Calu3 (cell line): ENCODE data around the gene REELD1. TPM values are rescaled to one million over a fixed set of nuclear protein-coding genes. Genes with fewer than 3 reads are reported as not detected.

ENCODE experiments used
- BruUV-seq: library from RNA; stranded (reverse); fragments of 400-500 nt; replicated peaks from 2 replicates; lab custom pipeline; 2021; lab: Mats Ljungman, UMichigan
- CTCF ChIA-PET: fragments of 300-600 bp; sonication (Branson Sonifier 250); formaldehyde crosslinking; loops from one replicate; lab custom pipeline; 2022; ENCODE audit warnings: antibody characterized with exemption; lab: Charles Lee
- DNase-seq: peaks from one replicate; pipeline ENCODE4 v3.0.0; 2022
- H3K27ac Mint-ChIP-seq: one replicate; pipeline ENCODE4 v1.8.0; 2022; ENCODE audit warnings: mixed read lengths; ENCODE audit not compliant: unreplicated experiment
- H3K27me3 Mint-ChIP-seq: one replicate; pipeline ENCODE4 v1.8.0; 2022; ENCODE audit warnings: mixed read lengths; ENCODE audit not compliant: unreplicated experiment
- H3K36me3 Mint-ChIP-seq: one replicate; pipeline ENCODE4 v1.8.0; 2022; ENCODE audit warnings: mild to moderate bottlenecking, moderate library complexity, mixed read lengths; ENCODE audit not compliant: insufficient read depth, unreplicated experiment
- H3K4me1 Mint-ChIP-seq: one replicate; pipeline ENCODE4 v1.8.0; 2022; ENCODE audit warnings: mild to moderate bottlenecking, low read depth, mixed read lengths; ENCODE audit not compliant: unreplicated experiment
- H3K4me3 Mint-ChIP-seq: one replicate; pipeline ENCODE4 v1.8.0; 2022; ENCODE audit warnings: mild to moderate bottlenecking, low read depth, moderate library complexity, mixed read lengths; ENCODE audit not compliant: unreplicated experiment
- H3K9me3 Mint-ChIP-seq: one replicate; pipeline ENCODE4 v1.8.0; 2022; ENCODE audit warnings: low read depth, mixed read lengths; ENCODE audit not compliant: unreplicated experiment
- CTCF ChIP-seq: fragments of 200-600 bp; IDR thresholded peaks from one replicate; pipeline ENCODE4 v1.8.0; 2022; ENCODE audit warnings: antibody characterized with exemption; ENCODE audit not compliant: unreplicated experiment
- intact Hi-C: fragments of 100-400 bp; cut with micrococcal nuclease; formaldehyde crosslinking; loops from one replicate; pipeline ENCODE4 v1.10.0; 2022; ENCODE audit not compliant: unreplicated experiment
- total RNA-seq: library from RNA; stranded (reverse); gene quantifications from 2 replicates; pipeline ENCODE4 v1.2.3, GENCODE V29; 2022

REELD1 gene
- total RNA-seq, 1 experiment from 2014 or later = not detected

GRCh38 chr4:146202665-146203064, 11.7 kb upstream of the REELD1 start:
- no peak for TF ChIP-seq CTCF
- Mint-ChIP-seq H3K36me3 (peaks cover 4% of the 10 kb centered on the region), H3K27me3 (no peaks in the 10 kb centered on the region), H3K9me3 (no peaks in the 10 kb centered on the region), H3K27ac (no peak overlapping the region), H3K4me1 (no peaks in the 10 kb centered on the region), H3K4me3 (no peak overlapping the region)
- CTCF ChIA-PET = no interaction called here
- BruUV-seq = no TSS peak
- no peak for DNase-seq
- intact Hi-C loops = no loop called here

- CTCF ChIA-PET = no interaction called here
- no peak overlapping the region for H3K27ac Mint-ChIP-seq
- no peak for TF ChIP-seq CTCF
- DNase-seq = no peak
- intact Hi-C loops = no loop called here
- no peaks in the 10 kb centered on the region for H3K27me3 Mint-ChIP-seq
- H3K9me3 Mint-ChIP-seq = no peaks in the 10 kb centered on the region
- no peak overlapping the region for H3K4me3 Mint-ChIP-seq
- H3K4me1 Mint-ChIP-seq = no peaks in the 10 kb centered on the region
- H3K36me3 Mint-ChIP-seq = peaks cover 4% of the 10 kb centered on the region
- no TSS peak for BruUV-seq
Measured at GRCh38 chr4:146207410-146207809, 6.9 kb upstream of the REELD1 start.

GRCh38 chr4:146210890-146211289, 3.4 kb upstream of the REELD1 start:
- Mint-ChIP-seq H3K27ac (no peak overlapping the region), H3K9me3 (no peaks in the 10 kb centered on the region), H3K27me3 (no peaks in the 10 kb centered on the region), H3K4me1 (no peaks in the 10 kb centered on the region), H3K4me3 (no peak overlapping the region), H3K36me3 (no peaks in the 10 kb centered on the region)
- TF ChIP-seq CTCF = no peak
- intact Hi-C loops = no loop called here
- BruUV-seq = no TSS peak
- no peak for DNase-seq
- CTCF ChIA-PET = no interaction called here

GRCh38 chr4:146211440-146211839, 2.9 kb upstream of the REELD1 start:
- TF ChIP-seq CTCF = no peak
- CTCF ChIA-PET = no interaction called here
- Mint-ChIP-seq H3K27ac (no peak overlapping the region), H3K36me3 (no peaks in the 10 kb centered on the region), H3K27me3 (no peaks in the 10 kb centered on the region), H3K4me1 (no peaks in the 10 kb centered on the region), H3K9me3 (no peaks in the 10 kb centered on the region), H3K4me3 (no peak overlapping the region)
- BruUV-seq = no TSS peak
- DNase-seq = no peak
- intact Hi-C loops = no loop called here
